Gastrocnemius medialis (tissue), 4 donors: Measurements from ENCODE around the gene CCL8. TPM values are rescaled to one million over a fixed set of nuclear protein-coding genes. Genes with fewer than 3 reads are reported as not detected.
A peak's percentile ranks its signal among the peaks of the same experiment; 100 is the strongest.

Experiments used
- ATAC-seq, 2 donors: fragments of 150-250 bp; one replicate each; pipeline ENCODE4 v1.9.1; 2016
- DNase-seq, 2 donors: peaks; one replicate each; pipeline ENCODE4 v3.0.0-alpha.2; 2019
- H3K27ac ChIP-seq, 4 donors: fragments of 200-600 bp; sonication (generic); 1 replicate in 1 of 4; 2 replicates in 3 of 4; pipeline ENCODE4 v1.5.1; 2016 to 2018; ENCODE audit warnings: mild to moderate bottlenecking in 2 of 4, moderate library complexity in 1 of 4
- H3K27me3 ChIP-seq, 3 donors: fragments of 200-600 bp; sonication (generic) in 2 of 3; 1 replicate in 1 of 3; 2 replicates in 2 of 3; pipeline versions ENCODE4 v1.5.1 to v1.6.0; 2016 to 2019; ENCODE audit warnings: mild to moderate bottlenecking in 1 of 3, moderate library complexity in 1 of 3
- H3K36me3 ChIP-seq, 2 donors: fragments of 200-600 bp; sonication (generic) in 1 of 2; one replicate each; pipeline ENCODE4 v1.5.1; 2017 to 2018
- H3K4me1 ChIP-seq, 2 donors: fragments of 200-600 bp; sonication (generic) in 1 of 2; one replicate each; pipeline ENCODE4 v1.5.1; 2016 to 2017; ENCODE audit warnings: mild to moderate bottlenecking in 2 of 2
- H3K4me3 ChIP-seq, 4 donors: fragments of 200-600 bp; sonication (generic) in 3 of 4; 1 replicate in 1 of 4; 2 replicates in 3 of 4; pipeline ENCODE4 v1.5.1; 2016 to 2019; ENCODE audit warnings: mild to moderate bottlenecking in 2 of 4
- H3K9me3 ChIP-seq, 3 donors: fragments of 200-600 bp; sonication (generic) in 2 of 3; 1 replicate in 1 of 3; 2 replicates in 2 of 3; pipeline ENCODE4 v1.5.1; 2016 to 2019
- POLR2A ChIP-seq, 2 donors: fragments of 450-650 bp; IDR thresholded peaks; one replicate each; pipeline ENCODE4 v1.6.1; 2017; ENCODE audit warnings: antibody characterized with exemption in 2 of 2, mild to moderate bottlenecking in 2 of 2, moderate library complexity in 2 of 2
- in situ Hi-C, 4 donors: fragments of 200-750 bp; cut with MboI; loops; one replicate each; pipeline versions ENCODE4 v1.15.0 to v1.8.0; 2017; ENCODE audit warnings: low sequenced_read_pairs in 4 of 4
- intact Hi-C: fragments of 100-400 bp; cut with DNase I; formaldehyde crosslinking; loops from one replicate; pipeline ENCODE4 v1.15.1; 2023; ENCODE audit warnings: low total_unique reads
- total RNA-seq, 4 donors: library from RNA; depleted of rRNA; stranded (reverse); fragments of >200 nt; gene quantifications; one replicate each; pipeline versions ENCODE4 v1.1.0 to v1.2.3, GENCODE V29; 2016
- TF ChIP-seq, protein P1 (sequence below), 5 experiments: fragments of 450-650 bp in 3 of 5; fragments of 200-600 bp in 2 of 5; sonication (generic) in 2 of 5; IDR thresholded peaks in 4 of 5; conservative IDR thresholded peaks in 1 of 5; 1 replicate in 4 of 5; 2 replicates in 1 of 5; pipeline ENCODE4 v1.5.1; 2016 to 2019; ENCODE audit warnings: antibody characterized with exemption in 5 of 5, mild to moderate bottlenecking in 3 of 5, moderate library complexity in 3 of 5

CCL8 gene
- total RNA-seq, 4 donors from 2014 or later, result 0.61 TPM; not detected in 3

- Histone ChIP-seq H3K27ac (no peak overlapping the region), H3K36me3 (no peaks in the 10 kb centered on the region), H3K4me3 (no peak overlapping the region), H3K27me3 (no peaks in the 10 kb centered on the region), H3K9me3 (no peaks in the 10 kb centered on the region), H3K4me1 (no peaks in the 10 kb centered on the region)
- DNase-seq, result no peak
- intact Hi-C loops (loop anchor here (1.0 to 10.0 kb wide), 4 partner anchors 54 to 586 kb away; no protein-coding TSS in a partner anchor), in situ Hi-C loops (loop anchor here (5.0 to 10.0 kb wide), 3 partner anchors 158 to 166 kb away; no protein-coding TSS in a partner anchor)
- ATAC-seq, result no peak
- TF ChIP-seq, protein P1, sequence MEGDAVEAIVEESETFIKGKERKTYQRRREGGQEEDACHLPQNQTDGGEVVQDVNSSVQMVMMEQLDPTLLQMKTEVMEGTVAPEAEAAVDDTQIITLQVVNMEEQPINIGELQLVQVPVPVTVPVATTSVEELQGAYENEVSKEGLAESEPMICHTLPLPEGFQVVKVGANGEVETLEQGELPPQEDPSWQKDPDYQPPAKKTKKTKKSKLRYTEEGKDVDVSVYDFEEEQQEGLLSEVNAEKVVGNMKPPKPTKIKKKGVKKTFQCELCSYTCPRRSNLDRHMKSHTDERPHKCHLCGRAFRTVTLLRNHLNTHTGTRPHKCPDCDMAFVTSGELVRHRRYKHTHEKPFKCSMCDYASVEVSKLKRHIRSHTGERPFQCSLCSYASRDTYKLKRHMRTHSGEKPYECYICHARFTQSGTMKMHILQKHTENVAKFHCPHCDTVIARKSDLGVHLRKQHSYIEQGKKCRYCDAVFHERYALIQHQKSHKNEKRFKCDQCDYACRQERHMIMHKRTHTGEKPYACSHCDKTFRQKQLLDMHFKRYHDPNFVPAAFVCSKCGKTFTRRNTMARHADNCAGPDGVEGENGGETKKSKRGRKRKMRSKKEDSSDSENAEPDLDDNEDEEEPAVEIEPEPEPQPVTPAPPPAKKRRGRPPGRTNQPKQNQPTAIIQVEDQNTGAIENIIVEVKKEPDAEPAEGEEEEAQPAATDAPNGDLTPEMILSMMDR (IDR thresholded peaks at IDR 0.05 in 4 of 5, conservative IDR thresholded peaks at IDR 0.05 in 1 of 5), result no peak
- no peak for TF ChIP-seq POLR2A (IDR thresholded peaks at IDR 0.05)
Observed at GRCh38 chr17:34360601-34361270, 41.5 kb downstream of the CCL8 start.

DNA sequence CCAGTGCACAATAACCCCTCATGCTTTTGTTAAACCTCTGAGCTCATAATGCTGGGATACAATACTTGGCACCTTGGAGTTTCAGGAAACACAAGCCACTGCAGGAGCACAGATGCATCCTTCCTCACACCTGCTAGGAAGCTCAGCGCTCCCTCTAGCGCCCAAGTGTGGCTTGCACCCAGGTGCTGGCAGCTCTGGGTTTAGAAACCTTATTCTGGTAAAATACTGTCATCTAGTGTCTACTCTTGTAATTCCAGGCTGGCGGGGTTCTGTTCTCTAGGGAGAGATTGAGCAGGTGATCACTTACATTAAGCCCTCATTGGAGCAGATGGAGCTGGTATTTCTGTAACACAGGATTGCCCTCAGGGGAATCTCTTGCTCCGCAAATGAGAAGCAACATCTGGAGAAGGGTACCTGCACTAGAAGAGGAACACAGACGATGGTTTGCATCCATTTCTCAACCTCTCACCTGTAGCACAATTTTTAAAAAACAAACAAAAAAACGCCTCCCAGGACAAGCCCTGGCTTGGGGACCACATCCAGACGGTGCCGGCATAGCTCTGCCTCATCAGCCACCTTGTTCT, 42.3 kb downstream of the CCL8 start:
- in situ Hi-C loops, result loop anchor here (5.0 to 10.0 kb wide), 3 partner anchors 159 to 167 kb away; no protein-coding TSS in a partner anchor
- no peak overlapping the region for H3K27ac ChIP-seq

GRCh38 chr17:34363183-34363661, 44.0 kb downstream of the CCL8 start, which contains the start of gene CCL1:
Gene CCL1 (minus strand): TSS chr17:34363233. CDS start chr17:34363161, 72 bp downstream.
- Histone ChIP-seq H3K27me3 (no peaks in the 10 kb centered on the region), H3K9me3 (no peaks in the 10 kb centered on the region), H3K36me3 (no peaks in the 10 kb centered on the region), H3K4me3 (no peak within 1 kb of the TSS), H3K27ac (no peak within 1 kb of the TSS), H3K4me1 (no peaks in the 10 kb centered on the region)
- in situ Hi-C loops, result loop anchor here (5.0 to 10.0 kb wide), 3 partner anchors 161 to 168 kb away; no protein-coding TSS in a partner anchor
- DNase-seq (no peak), ATAC-seq (no peak)
- TF ChIP-seq, protein P1 (IDR thresholded peaks at IDR 0.05 in 4 of 5, conservative IDR thresholded peaks at IDR 0.05 in 1 of 5), result no peak
- no peak for TF ChIP-seq POLR2A (IDR thresholded peaks at IDR 0.05)
- intact Hi-C loops, result loop anchor here (10.0 kb wide), 1 partner anchor 588 kb away; no protein-coding TSS in a partner anchor

More for the DNA sequence above, 42.3 kb downstream of the CCL8 start:
- intact Hi-C loops, result loop anchor here (1.0 to 10.0 kb wide), 4 partner anchors 55 to 587 kb away; no protein-coding TSS in a partner anchor
- no peak overlapping the region for H3K4me3 ChIP-seq
- H3K27me3 ChIP-seq, result no peaks in the 10 kb centered on the region
- no peak for TF ChIP-seq POLR2A (IDR thresholded peaks at IDR 0.05)
- TF ChIP-seq, protein P1 (IDR thresholded peaks at IDR 0.05 in 4 of 5, conservative IDR thresholded peaks at IDR 0.05 in 1 of 5), result peak; percentile 83 to 96 (median 92)
- peak; percentile 57 to 73 for DNase-seq
- no peaks in the 10 kb centered on the region for H3K36me3 ChIP-seq
- H3K4me1 ChIP-seq, result no peaks in the 10 kb centered on the region
- H3K9me3 ChIP-seq, result no peaks in the 10 kb centered on the region
- peak; percentile 87 to 91 for ATAC-seq

GRCh38 chr17:34364751-34365150, 45.5 kb downstream of the CCL8 start:
- H3K27me3 ChIP-seq, result no peaks in the 10 kb centered on the region
- H3K4me1 ChIP-seq, result no peaks in the 10 kb centered on the region
- TF ChIP-seq, protein P1 (IDR thresholded peaks at IDR 0.05 in 4 of 5, conservative IDR thresholded peaks at IDR 0.05 in 1 of 5), result no peak
- no peak for TF ChIP-seq POLR2A (IDR thresholded peaks at IDR 0.05)
- no peak overlapping the region for H3K4me3 ChIP-seq
- ATAC-seq (no peak), DNase-seq (no peak)
- no peaks in the 10 kb centered on the region for H3K36me3 ChIP-seq
- H3K27ac ChIP-seq, result no peak overlapping the region
- intact Hi-C loops (loop anchor here (10.0 kb wide), 1 partner anchor 590 kb away; no protein-coding TSS in a partner anchor), in situ Hi-C loops (loop anchor here (5.0 to 10.0 kb wide), 3 partner anchors 162 to 170 kb away; no protein-coding TSS in a partner anchor)
- no peaks in the 10 kb centered on the region for H3K9me3 ChIP-seq
